Femur (tissue), 1 donor: ENCODE results near the gene MYL6B.
"Not testable (repeated sequence)": the region's sequence is repeated elsewhere in the genome, so short reads cannot be mapped to it uniquely, and the experiment has no call there.

Experiments
- DNase-seq: peaks from one replicate; pipeline ENCODE4 v3.0.0-alpha.2; 2017

Gene MYL6B

GRCh38 chr12:56178347-56178746 is 26.0 kb downstream of the MYL6B start:
- no peak for DNase-seq

GRCh38 chr12:56186957-56187356 is 34.6 kb downstream of the MYL6B start:
- DNase-seq = no peak

GRCh38 chr12:56188131-56188777 is 35.9 kb downstream of the MYL6B start:
- no peak for DNase-seq

GRCh38 chr12:56188778-56189098 is 36.4 kb downstream of the MYL6B start:
- DNase-seq = peak; percentile 32

- DNase-seq = peak; percentile 90
Observed at GRCh38 chr12:56189099-56189917, 36.9 kb downstream of the MYL6B start, which contains the start of gene SMARCC2. TSS of gene SMARCC2 (minus strand) at chr12:56189483. CDS start at chr12:56189461, 22 bp downstream.

- DNase-seq = peak; percentile 95
Observed at GRCh38 chr12:56189918-56190694, 37.7 kb downstream of the MYL6B start.

GRCh38 chr12:56190695-56191155 is 38.3 kb downstream of the MYL6B start:
- DNase-seq = no peak

GRCh38 chr12:56192582-56192981 is 40.2 kb downstream of the MYL6B start:
- DNase-seq = no peak

- peak; percentile 79 for DNase-seq
Observed at GRCh38 chr12:56193025-56193578, 40.7 kb downstream of the MYL6B start.

GRCh38 chr12:56196818-56197550 is 44.6 kb downstream of the MYL6B start:
- DNase-seq = not testable (repeated sequence)

GRCh38 chr12:56197921-56198635 is 45.7 kb downstream of the MYL6B start:
- no peak for DNase-seq

GRCh38 chr12:56198836-56199235 is 46.4 kb downstream of the MYL6B start:
- no peak for DNase-seq

GRCh38 chr12:56202366-56202765 is 50.0 kb downstream of the MYL6B start:
- no peak for DNase-seq

GRCh38 chr12:56202838-56203237 is 50.5 kb downstream of the MYL6B start:
- DNase-seq = no peak

GRCh38 chr12:56204275-56204674 is 51.9 kb downstream of the MYL6B start:
- DNase-seq = no peak

GRCh38 chr12:56205445-56205844 is 53.1 kb downstream of the MYL6B start:
- no peak for DNase-seq

- peak; percentile 56 for DNase-seq
Observed at GRCh38 chr12:56206452-56207166, 54.2 kb downstream of the MYL6B start.
